ENCODE measurements around the gene INSYN2A.
A peak's percentile ranks its signal among the peaks of the same experiment; 100 is the strongest.

INSYN2A gene

GRCh38 chr10:127197154-127197432 is 702 bp upstream of the INSYN2A start:
- H3K4me3 ChIP-seq (replicated peaks; ENCODE audit: low read depth, low read length): peak overlapping the region; percentile 51
- TF ChIP-seq CTCF (IDR thresholded peaks at IDR 0.05; ENCODE audit: low read length, missing control alignments): no peak
- DNase-seq (ENCODE audit: low read depth): no peak

- peak; percentile 23 for DNase-seq (ENCODE audit: low read depth)
- peak overlapping the region; percentile 38 for H3K4me3 ChIP-seq (replicated peaks; ENCODE audit: low read depth, low read length)
- TF ChIP-seq CTCF (IDR thresholded peaks at IDR 0.05; ENCODE audit: low read length, missing control alignments): no peak
Measured at GRCh38 chr10:127195571-127196281, 665 bp downstream of the INSYN2A start.

- no peak for TF ChIP-seq CTCF (IDR thresholded peaks at IDR 0.05; ENCODE audit: low read length, missing control alignments)
Measured at GRCh38 chr10:127195041-127195506, 1.3 kb downstream of the INSYN2A start.

GRCh38 chr10:127194599-127194998 is 1.8 kb downstream of the INSYN2A start:
- no peak for DNase-seq (ENCODE audit: low read depth)
- no peak for TF ChIP-seq CTCF (IDR thresholded peaks at IDR 0.05; ENCODE audit: low read length, missing control alignments)
- no peak overlapping the region for H3K4me3 ChIP-seq (replicated peaks; ENCODE audit: low read depth, low read length)

More at GRCh38 chr10:127195041-127195506, 1.3 kb downstream of the INSYN2A start:
- peak overlapping the region; percentile 38 for H3K4me3 ChIP-seq (replicated peaks; ENCODE audit: low read depth, low read length)
- DNase-seq (ENCODE audit: low read depth): no peak

GRCh38 chr10:127194111-127194510 is 2.3 kb downstream of the INSYN2A start:
- TF ChIP-seq CTCF (IDR thresholded peaks at IDR 0.05; ENCODE audit: low read length, missing control alignments): no peak
- no peak for DNase-seq (ENCODE audit: low read depth)
- no peak overlapping the region for H3K4me3 ChIP-seq (replicated peaks; ENCODE audit: low read depth, low read length)

- TF ChIP-seq CTCF (IDR thresholded peaks at IDR 0.05; ENCODE audit: low read length, missing control alignments): no peak
- DNase-seq (ENCODE audit: low read depth): no peak
- H3K4me3 ChIP-seq (replicated peaks; ENCODE audit: low read depth, low read length): no peak overlapping the region
Measured at GRCh38 chr10:127193125-127193524, 3.3 kb downstream of the INSYN2A start.

GRCh38 chr10:127190427-127190826 is 6.0 kb downstream of the INSYN2A start:
- DNase-seq (ENCODE audit: low read depth): no peak
- no peak overlapping the region for H3K4me3 ChIP-seq (replicated peaks; ENCODE audit: low read depth, low read length)
- TF ChIP-seq CTCF (IDR thresholded peaks at IDR 0.05; ENCODE audit: low read length, missing control alignments): no peak

Measured in fibroblast of pulmonary artery (primary cell).